Myocyte (in vitro differentiated cells): ENCODE data around the gene AK2. TPM values are rescaled to one million over a fixed set of nuclear protein-coding genes. Genes with fewer than 3 reads are reported as not detected.
"Not testable (repeated sequence)": the region's sequence is repeated elsewhere in the genome, so short reads cannot be mapped to it uniquely, and the experiment has no call there.

Experiments
- DNase-seq: peaks from one replicate; pipeline ENCODE4 v3.0.0-alpha.2; 2012; ENCODE audit warnings: low read depth
- total RNA-seq: library from RNA; depleted of rRNA; stranded (reverse); fragments of >200 nt; gene quantifications from 2 replicates; pipeline ENCODE4 v1.2.3, GENCODE V29; 2014

The AK2 gene
- total RNA-seq, 1 donor from 2014 or later = 166 TPM

- no peak for DNase-seq
Observed at GRCh38 chr1:33001282-33001681, 35.4 kb downstream of the AK2 start.

GRCh38 chr1:33000427-33001026 is 36.2 kb downstream of the AK2 start:
- no peak for DNase-seq

- no peak for DNase-seq
Observed at GRCh38 chr1:32998997-32999396, 37.7 kb downstream of the AK2 start.

- peak; percentile 31 for DNase-seq
Observed at GRCh38 chr1:32998064-32998463, 38.6 kb downstream of the AK2 start.

GRCh38 chr1:32997381-32997891 is 39.2 kb downstream of the AK2 start:
- DNase-seq = peak; percentile 31

- not testable (repeated sequence) for DNase-seq
Observed at GRCh38 chr1:32993324-32993636, 43.4 kb downstream of the AK2 start.

- peak; percentile 99 for DNase-seq
Observed at GRCh38 chr1:32992489-32993323, 44.0 kb downstream of the AK2 start.

GRCh38 chr1:32991819-32992488 is 44.7 kb downstream of the AK2 start:
- peak; percentile 23 for DNase-seq

GRCh38 chr1:32991386-32991785 is 45.3 kb downstream of the AK2 start:
- peak; percentile 38 for DNase-seq

GRCh38 chr1:32990887-32991286 is 45.8 kb downstream of the AK2 start:
- DNase-seq = no peak

- DNase-seq = peak; percentile 91
Observed at GRCh38 chr1:32989160-32990050, 47.3 kb downstream of the AK2 start.

GRCh38 chr1:32988665-32989064 is 48.0 kb downstream of the AK2 start:
- peak; percentile 47 for DNase-seq

- no peak for DNase-seq
Observed at GRCh38 chr1:32985226-32985625, 51.5 kb downstream of the AK2 start.

GRCh38 chr1:32984455-32985171 is 52.1 kb downstream of the AK2 start:
- DNase-seq = peak; percentile 45

GRCh38 chr1:32984090-32984454 is 52.6 kb downstream of the AK2 start:
- no peak for DNase-seq

- no peak for DNase-seq
Observed at GRCh38 chr1:32983020-32983419, 53.7 kb downstream of the AK2 start.

GRCh38 chr1:32981003-32981901 is 55.4 kb downstream of the AK2 start:
- peak; percentile 37 for DNase-seq

- no peak for DNase-seq
Observed at GRCh38 chr1:32980080-32980479, 56.6 kb downstream of the AK2 start.

- no peak for DNase-seq
Observed at GRCh38 chr1:32978854-32979253, 57.8 kb downstream of the AK2 start.
